Measurements from ENCODE around the gene ACOT11.

DNA sequence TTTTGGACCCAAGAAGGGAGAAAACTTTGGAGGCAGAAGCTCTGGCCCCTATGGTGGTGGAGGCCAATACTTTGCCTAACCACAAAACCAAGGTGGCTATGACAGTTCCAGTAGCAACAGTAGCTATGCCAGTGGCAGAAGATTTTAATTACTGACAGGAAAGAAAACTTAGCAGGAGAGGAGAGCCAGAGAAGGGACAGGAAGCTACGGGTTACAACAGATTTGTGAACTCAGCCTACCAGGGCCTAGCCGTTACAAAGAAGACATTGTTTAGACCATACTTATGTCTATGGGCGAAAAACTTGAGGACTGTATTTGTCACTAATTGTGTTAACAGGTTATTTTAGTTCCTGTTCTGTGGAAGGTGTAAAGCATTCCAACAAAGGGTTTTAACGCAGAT is 10.4 kb upstream of the ACOT11 start:
- TF ChIP-seq, protein P1, sequence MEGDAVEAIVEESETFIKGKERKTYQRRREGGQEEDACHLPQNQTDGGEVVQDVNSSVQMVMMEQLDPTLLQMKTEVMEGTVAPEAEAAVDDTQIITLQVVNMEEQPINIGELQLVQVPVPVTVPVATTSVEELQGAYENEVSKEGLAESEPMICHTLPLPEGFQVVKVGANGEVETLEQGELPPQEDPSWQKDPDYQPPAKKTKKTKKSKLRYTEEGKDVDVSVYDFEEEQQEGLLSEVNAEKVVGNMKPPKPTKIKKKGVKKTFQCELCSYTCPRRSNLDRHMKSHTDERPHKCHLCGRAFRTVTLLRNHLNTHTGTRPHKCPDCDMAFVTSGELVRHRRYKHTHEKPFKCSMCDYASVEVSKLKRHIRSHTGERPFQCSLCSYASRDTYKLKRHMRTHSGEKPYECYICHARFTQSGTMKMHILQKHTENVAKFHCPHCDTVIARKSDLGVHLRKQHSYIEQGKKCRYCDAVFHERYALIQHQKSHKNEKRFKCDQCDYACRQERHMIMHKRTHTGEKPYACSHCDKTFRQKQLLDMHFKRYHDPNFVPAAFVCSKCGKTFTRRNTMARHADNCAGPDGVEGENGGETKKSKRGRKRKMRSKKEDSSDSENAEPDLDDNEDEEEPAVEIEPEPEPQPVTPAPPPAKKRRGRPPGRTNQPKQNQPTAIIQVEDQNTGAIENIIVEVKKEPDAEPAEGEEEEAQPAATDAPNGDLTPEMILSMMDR (tag by site-specific recombination; IDR thresholded peaks at IDR 0.05), result no peak
- TF ChIP-seq ZNF266 (tag by site-specific recombination; IDR thresholded peaks at IDR 0.05; ENCODE audit: low read depth), result no peak
- TF ChIP-seq ZNF324 (tag by site-specific recombination; IDR thresholded peaks at IDR 0.05), result no peak
- TF ChIP-seq, protein P2, sequence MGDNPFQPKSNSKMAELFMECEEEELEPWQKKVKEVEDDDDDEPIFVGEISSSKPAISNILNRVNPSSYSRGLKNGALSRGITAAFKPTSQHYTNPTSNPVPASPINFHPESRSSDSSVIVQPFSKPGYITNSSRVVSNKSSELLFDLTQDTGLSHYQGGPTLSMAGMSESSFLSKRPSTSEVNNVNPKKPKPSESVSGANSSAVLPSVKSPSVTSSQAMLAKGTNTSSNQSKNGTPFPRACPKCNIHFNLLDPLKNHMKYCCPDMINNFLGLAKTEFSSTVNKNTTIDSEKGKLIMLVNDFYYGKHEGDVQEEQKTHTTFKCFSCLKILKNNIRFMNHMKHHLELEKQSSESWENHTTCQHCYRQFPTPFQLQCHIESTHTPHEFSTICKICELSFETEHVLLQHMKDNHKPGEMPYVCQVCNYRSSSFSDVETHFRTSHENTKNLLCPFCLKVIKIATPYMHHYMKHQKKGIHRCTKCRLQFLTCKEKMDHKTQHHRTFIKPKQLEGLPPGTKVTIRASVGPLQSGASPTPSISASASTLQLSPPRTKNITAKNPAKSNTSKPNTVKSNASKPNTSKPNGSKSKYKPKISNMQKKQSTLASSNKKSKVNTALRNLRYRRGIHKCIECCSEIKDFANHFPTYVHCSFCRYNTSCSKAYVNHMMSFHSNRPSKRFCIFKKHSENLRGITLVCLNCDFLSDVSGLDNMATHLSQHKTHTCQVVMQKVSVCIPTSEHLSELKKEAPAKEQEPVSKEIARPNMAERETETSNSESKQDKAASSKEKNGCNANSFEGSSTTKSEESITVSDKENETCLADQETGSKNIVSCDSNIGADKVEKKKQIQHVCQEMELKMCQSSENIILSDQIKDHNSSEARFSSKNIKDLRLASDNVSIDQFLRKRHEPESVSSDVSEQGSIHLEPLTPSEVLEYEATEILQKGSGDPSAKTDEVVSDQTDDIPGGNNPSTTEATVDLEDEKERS (tag by site-specific recombination; IDR thresholded peaks at IDR 0.05), result no peak
- no peak for TF ChIP-seq KLF16 (tag by site-specific recombination; IDR thresholded peaks at IDR 0.05)
- TF ChIP-seq SALL2 (tag by site-specific recombination; IDR thresholded peaks at IDR 0.05; ENCODE audit: borderline replicate concordance), result no peak
- TF ChIP-seq ZNF596 (tag by site-specific recombination; IDR thresholded peaks at IDR 0.05), result no peak
- no peak for TF ChIP-seq ZNF174 (tag by site-specific recombination; IDR thresholded peaks at IDR 0.05)
- no peak for TF ChIP-seq ZNF211 (tag by site-specific recombination; IDR thresholded peaks at IDR 0.05; ENCODE audit: low read depth)
- no peak for TF ChIP-seq ZBTB7A (tag by site-specific recombination; IDR thresholded peaks at IDR 0.05; ENCODE audit: low read depth)
- no peak for TF ChIP-seq SCRT2 (tag by site-specific recombination; IDR thresholded peaks at IDR 0.05)
- TF ChIP-seq ZNF274 (IDR thresholded peaks at IDR 0.05; ENCODE audit: low read length), result no peak
- no peak for TF ChIP-seq ZNF274 (tag by site-specific recombination; IDR thresholded peaks at IDR 0.05; ENCODE audit: borderline replicate concordance)
- TF ChIP-seq ATF2 (tag by site-specific recombination; IDR thresholded peaks at IDR 0.05; ENCODE audit: low read depth), result no peak
- TF ChIP-seq, protein P3, sequence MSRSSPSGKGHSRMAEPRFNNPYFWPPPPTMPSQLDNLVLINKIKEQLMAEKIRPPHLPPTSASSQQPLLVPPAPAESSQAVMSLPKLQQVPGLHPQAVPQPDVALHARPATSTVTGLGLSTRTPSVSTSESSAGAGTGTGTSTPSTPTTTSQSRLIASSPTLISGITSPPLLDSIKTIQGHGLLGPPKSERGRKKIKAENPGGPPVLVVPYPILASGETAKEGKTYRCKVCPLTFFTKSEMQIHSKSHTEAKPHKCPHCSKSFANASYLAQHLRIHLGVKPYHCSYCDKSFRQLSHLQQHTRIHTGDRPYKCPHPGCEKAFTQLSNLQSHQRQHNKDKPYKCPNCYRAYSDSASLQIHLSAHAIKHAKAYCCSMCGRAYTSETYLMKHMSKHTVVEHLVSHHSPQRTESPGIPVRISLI (tag by site-specific recombination; IDR thresholded peaks at IDR 0.05), result no peak
